GF-D8 (cell line): ENCODE data around the gene PTPRD.

Source experiments
- DNase-seq: peaks from one replicate; lab custom pipeline; 2025; lab: John Stamatoyannopoulos, UW

PTPRD gene

GRCh38 chr9:8337834-8338766, 2274.7 kb downstream of the PTPRD start:
- DNase-seq: no peak

- no peak for DNase-seq
Observed at GRCh38 chr9:8332871-8333270, 2279.9 kb downstream of the PTPRD start.

- DNase-seq: no peak
Observed at GRCh38 chr9:8332331-8332650, 2280.5 kb downstream of the PTPRD start.

- no peak for DNase-seq
Observed at GRCh38 chr9:8331507-8332330, 2281.1 kb downstream of the PTPRD start.

- DNase-seq: no peak
Observed at GRCh38 chr9:8329561-8330283, 2283.1 kb downstream of the PTPRD start.

GRCh38 chr9:8315211-8315610, 2297.6 kb downstream of the PTPRD start:
- DNase-seq: no peak

- DNase-seq: no peak
Observed at GRCh38 chr9:8309258-8309657, 2303.5 kb downstream of the PTPRD start.

- no peak for DNase-seq
Observed at GRCh38 chr9:8304720-8305119, 2308.1 kb downstream of the PTPRD start.

- no peak for DNase-seq
Observed at GRCh38 chr9:8301296-8301695, 2311.5 kb downstream of the PTPRD start.

GRCh38 chr9:8297047-8297446, 2315.8 kb downstream of the PTPRD start:
- DNase-seq: no peak

GRCh38 chr9:8292657-8293056, 2320.1 kb downstream of the PTPRD start:
- DNase-seq: no peak

GRCh38 chr9:8289681-8290080, 2323.1 kb downstream of the PTPRD start:
- DNase-seq: no peak

GRCh38 chr9:8287970-8288369, 2324.8 kb downstream of the PTPRD start:
- DNase-seq: no peak

GRCh38 chr9:8287501-8287900, 2325.3 kb downstream of the PTPRD start:
- no peak for DNase-seq

GRCh38 chr9:8284884-8285283, 2327.9 kb downstream of the PTPRD start:
- DNase-seq: no peak

GRCh38 chr9:8282535-8282934, 2330.3 kb downstream of the PTPRD start:
- DNase-seq: no peak

- DNase-seq: no peak
Observed at GRCh38 chr9:8280811-8281210, 2332.0 kb downstream of the PTPRD start.

GRCh38 chr9:8278048-8278447, 2334.8 kb downstream of the PTPRD start:
- DNase-seq: no peak

GRCh38 chr9:8270235-8270634, 2342.6 kb downstream of the PTPRD start:
- DNase-seq: no peak

- no peak for DNase-seq
Observed at GRCh38 chr9:8268881-8269280, 2343.9 kb downstream of the PTPRD start.

- DNase-seq: no peak
Observed at GRCh38 chr9:8268216-8268878, 2344.5 kb downstream of the PTPRD start.

GRCh38 chr9:8267636-8268035, 2345.2 kb downstream of the PTPRD start:
- DNase-seq: no peak
